SK-N-SH treated with all-trans-retinoic acid at 6 μM for 48 hours (cell line): Measurements from ENCODE around the gene IFITM1.
A peak's percentile ranks its signal among the peaks of the same experiment; 100 is the strongest.
"Not testable (repeated sequence)": the region's sequence is repeated elsewhere in the genome, so short reads cannot be mapped to it uniquely, and the experiment has no call there.

Source experiments
- ATAC-seq: fragments of 200-7000 bp; cut with Tn5 transposase; 3 replicates; pipeline ENCODE4 v1.9.1; 2020; ENCODE audit warnings: mild to moderate bottlenecking, moderate library complexity
- ARNTL ChIP-seq: fragments of 450-650 bp; formaldehyde crosslinking; IDR thresholded peaks from 2 replicates; pipeline ENCODE4 v1.5.0; 2020; ENCODE audit warnings: low read depth, mild to moderate bottlenecking, moderate library complexity, borderline replicate concordance
- BACH2 ChIP-seq: fragments of 250-450 bp; sonication (Bioruptor Pico); IDR thresholded peaks from 2 replicates; pipeline ENCODE4 v1.9.0; 2021; ENCODE audit warnings: mild to moderate bottlenecking, borderline replicate concordance
- CSDC2 ChIP-seq: fragments of 250-450 bp; sonication (Bioruptor Pico); IDR thresholded peaks from 2 replicates; pipeline ENCODE4 v1.5.0; 2020; ENCODE audit warnings: mild to moderate bottlenecking, moderate library complexity
- ESRRG ChIP-seq: fragments of 250-450 bp; sonication (Bioruptor Pico); IDR thresholded peaks from 2 replicates; pipeline ENCODE4 v1.6.1; 2021; ENCODE audit warnings: mild to moderate bottlenecking
- GLIS3 ChIP-seq: fragments of 250-450 bp; sonication (Bioruptor Pico); IDR thresholded peaks from 2 replicates; pipeline ENCODE4 v1.5.0; 2020; ENCODE audit warnings: mild to moderate bottlenecking, moderate library complexity
- ISL1 ChIP-seq: fragments of 250-450 bp; sonication (Bioruptor Pico); IDR thresholded peaks from 2 replicates; pipeline ENCODE4 v2.1.2; 2022; ENCODE audit warnings: mild to moderate bottlenecking, moderate library complexity
- OSR1 ChIP-seq: fragments of 250-450 bp; sonication (Bioruptor Pico); IDR thresholded peaks from 2 replicates; pipeline ENCODE4 v1.8.0; 2022; ENCODE audit warnings: moderate library complexity, mild to moderate bottlenecking, inconsistent platforms
- PATZ1 ChIP-seq: fragments of 250-450 bp; sonication (Bioruptor Pico); IDR thresholded peaks from 2 replicates; pipeline ENCODE4 v1.8.0; 2020; ENCODE audit warnings: mild to moderate bottlenecking, moderate library complexity, borderline replicate concordance
- POU6F1 ChIP-seq: fragments of 250-450 bp; sonication (Bioruptor Pico); IDR thresholded peaks from 2 replicates; pipeline ENCODE4 v1.8.0; 2021; ENCODE audit warnings: low read depth, mild to moderate bottlenecking, moderate library complexity, borderline replicate concordance
- PPARA ChIP-seq: fragments of 250-450 bp; sonication (Bioruptor Pico); IDR thresholded peaks from 2 replicates; pipeline ENCODE4 v1.5.0; 2020; ENCODE audit warnings: mild to moderate bottlenecking, borderline replicate concordance
- RARB ChIP-seq: fragments of 250-450 bp; sonication (Bioruptor Pico); IDR thresholded peaks from 2 replicates; pipeline ENCODE4 v1.8.0; 2021; ENCODE audit warnings: mild to moderate bottlenecking, moderate library complexity
- SNAI2 ChIP-seq: fragments of 250-450 bp; sonication (Bioruptor Pico); IDR thresholded peaks from 2 replicates; pipeline ENCODE4 v1.5.0; 2020; ENCODE audit warnings: mild to moderate bottlenecking, moderate library complexity
- TCF4 ChIP-seq: fragments of 250-450 bp; sonication (Bioruptor Pico); IDR thresholded peaks from 2 replicates; pipeline ENCODE4 v1.8.0; 2021; ENCODE audit warnings: mild to moderate bottlenecking, moderate library complexity, borderline replicate concordance
- ZC3H10 ChIP-seq: fragments of 250-450 bp; sonication (Bioruptor Pico); IDR thresholded peaks from 2 replicates; pipeline ENCODE4 v1.5.1; 2021; ENCODE audit warnings: mild to moderate bottlenecking, moderate library complexity
- ZFP3 ChIP-seq: fragments of 250-450 bp; sonication (Bioruptor Pico); IDR thresholded peaks from 2 replicates; pipeline ENCODE4 v1.5.0; 2020; ENCODE audit warnings: mild to moderate bottlenecking, moderate library complexity
- ZFP30 ChIP-seq: fragments of 450-650 bp; formaldehyde crosslinking; IDR thresholded peaks from 2 replicates; pipeline ENCODE4 v1.5.0; 2022; ENCODE audit warnings: mild to moderate bottlenecking, moderate library complexity
- ZNF565 ChIP-seq: fragments of 450-650 bp; formaldehyde crosslinking; conservative IDR thresholded peaks from 2 replicates; pipeline ENCODE4 v1.5.0; 2020; ENCODE audit warnings: low read depth, mild to moderate bottlenecking, moderate library complexity
- ZNF70 ChIP-seq: fragments of 450-650 bp; formaldehyde crosslinking; IDR thresholded peaks from 2 replicates; pipeline ENCODE4 v1.5.0; 2020; ENCODE audit warnings: mild to moderate bottlenecking, moderate library complexity
- ZNF8 ChIP-seq: fragments of 450-650 bp; formaldehyde crosslinking; IDR thresholded peaks from 2 replicates; pipeline ENCODE4 v1.5.0; 2020; ENCODE audit warnings: mild to moderate bottlenecking, moderate library complexity
- TF ChIP-seq, protein P1 (sequence below): fragments of 250-450 bp; sonication (Bioruptor Pico); IDR thresholded peaks from 2 replicates; pipeline ENCODE4 v1.5.1; 2020; ENCODE audit warnings: low read depth, mild to moderate bottlenecking, moderate library complexity
- TF ChIP-seq, protein P2 (sequence below): fragments of 250-450 bp; sonication (Bioruptor Pico); IDR thresholded peaks from 2 replicates; pipeline ENCODE4 v1.5.0; 2020; ENCODE audit warnings: mild to moderate bottlenecking, moderate library complexity
- TF ChIP-seq, protein P3 (sequence below): fragments of 250-450 bp; sonication (Bioruptor Pico); IDR thresholded peaks from 2 replicates; pipeline ENCODE4 v1.5.1; 2021; ENCODE audit warnings: mild to moderate bottlenecking, moderate library complexity

Gene IFITM1

DNA sequence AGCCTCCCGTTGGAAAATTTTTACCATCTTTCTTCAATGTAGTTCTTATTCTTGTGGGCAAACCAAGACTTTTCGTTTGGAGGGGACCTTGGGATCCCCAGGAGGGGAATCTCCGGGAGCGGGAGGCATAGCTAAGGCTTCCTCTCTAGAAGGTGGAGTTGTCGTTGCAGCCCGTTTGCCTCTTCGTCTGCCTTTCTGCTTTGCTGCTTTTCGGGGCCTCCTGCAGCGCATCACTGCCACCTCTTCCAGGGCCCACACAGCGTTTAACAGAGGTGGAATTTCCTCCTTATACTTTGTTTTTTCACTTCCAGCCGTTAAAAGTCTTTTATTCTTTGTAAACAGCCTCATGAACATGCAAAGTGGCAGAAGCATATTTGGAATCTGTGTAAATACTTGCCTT, 10.3 kb downstream of the IFITM1 start:
- no peak for TF ChIP-seq GLIS3 (CRISPR knock-in tag)
- TF ChIP-seq ZNF70 (CRISPR knock-in tag) = no peak
- no peak for TF ChIP-seq ESRRG (CRISPR knock-in tag)
- TF ChIP-seq, protein P1, sequence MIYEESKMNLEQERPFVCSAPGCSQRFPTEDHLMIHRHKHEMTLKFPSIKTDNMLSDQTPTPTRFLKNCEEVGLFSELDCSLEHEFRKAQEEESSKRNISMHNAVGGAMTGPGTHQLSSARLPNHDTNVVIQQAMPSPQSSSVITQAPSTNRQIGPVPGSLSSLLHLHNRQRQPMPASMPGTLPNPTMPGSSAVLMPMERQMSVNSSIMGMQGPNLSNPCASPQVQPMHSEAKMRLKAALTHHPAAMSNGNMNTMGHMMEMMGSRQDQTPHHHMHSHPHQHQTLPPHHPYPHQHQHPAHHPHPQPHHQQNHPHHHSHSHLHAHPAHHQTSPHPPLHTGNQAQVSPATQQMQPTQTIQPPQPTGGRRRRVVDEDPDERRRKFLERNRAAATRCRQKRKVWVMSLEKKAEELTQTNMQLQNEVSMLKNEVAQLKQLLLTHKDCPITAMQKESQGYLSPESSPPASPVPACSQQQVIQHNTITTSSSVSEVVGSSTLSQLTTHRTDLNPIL (CRISPR knock-in tag) = no peak
- no peak for TF ChIP-seq BACH2
- no peak for TF ChIP-seq ZNF565 (CRISPR knock-in tag)
- no peak for TF ChIP-seq SNAI2 (CRISPR knock-in tag)
- TF ChIP-seq, protein P2, sequence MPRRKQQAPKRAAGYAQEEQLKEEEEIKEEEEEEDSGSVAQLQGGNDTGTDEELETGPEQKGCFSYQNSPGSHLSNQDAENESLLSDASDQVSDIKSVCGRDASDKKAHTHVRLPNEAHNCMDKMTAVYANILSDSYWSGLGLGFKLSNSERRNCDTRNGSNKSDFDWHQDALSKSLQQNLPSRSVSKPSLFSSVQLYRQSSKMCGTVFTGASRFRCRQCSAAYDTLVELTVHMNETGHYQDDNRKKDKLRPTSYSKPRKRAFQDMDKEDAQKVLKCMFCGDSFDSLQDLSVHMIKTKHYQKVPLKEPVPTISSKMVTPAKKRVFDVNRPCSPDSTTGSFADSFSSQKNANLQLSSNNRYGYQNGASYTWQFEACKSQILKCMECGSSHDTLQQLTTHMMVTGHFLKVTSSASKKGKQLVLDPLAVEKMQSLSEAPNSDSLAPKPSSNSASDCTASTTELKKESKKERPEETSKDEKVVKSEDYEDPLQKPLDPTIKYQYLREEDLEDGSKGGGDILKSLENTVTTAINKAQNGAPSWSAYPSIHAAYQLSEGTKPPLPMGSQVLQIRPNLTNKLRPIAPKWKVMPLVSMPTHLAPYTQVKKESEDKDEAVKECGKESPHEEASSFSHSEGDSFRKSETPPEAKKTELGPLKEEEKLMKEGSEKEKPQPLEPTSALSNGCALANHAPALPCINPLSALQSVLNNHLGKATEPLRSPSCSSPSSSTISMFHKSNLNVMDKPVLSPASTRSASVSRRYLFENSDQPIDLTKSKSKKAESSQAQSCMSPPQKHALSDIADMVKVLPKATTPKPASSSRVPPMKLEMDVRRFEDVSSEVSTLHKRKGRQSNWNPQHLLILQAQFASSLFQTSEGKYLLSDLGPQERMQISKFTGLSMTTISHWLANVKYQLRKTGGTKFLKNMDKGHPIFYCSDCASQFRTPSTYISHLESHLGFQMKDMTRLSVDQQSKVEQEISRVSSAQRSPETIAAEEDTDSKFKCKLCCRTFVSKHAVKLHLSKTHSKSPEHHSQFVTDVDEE (CRISPR knock-in tag) = no peak
- no peak for TF ChIP-seq ZC3H10 (CRISPR knock-in tag)
- no peak for TF ChIP-seq RARB
- TF ChIP-seq, protein P3, sequence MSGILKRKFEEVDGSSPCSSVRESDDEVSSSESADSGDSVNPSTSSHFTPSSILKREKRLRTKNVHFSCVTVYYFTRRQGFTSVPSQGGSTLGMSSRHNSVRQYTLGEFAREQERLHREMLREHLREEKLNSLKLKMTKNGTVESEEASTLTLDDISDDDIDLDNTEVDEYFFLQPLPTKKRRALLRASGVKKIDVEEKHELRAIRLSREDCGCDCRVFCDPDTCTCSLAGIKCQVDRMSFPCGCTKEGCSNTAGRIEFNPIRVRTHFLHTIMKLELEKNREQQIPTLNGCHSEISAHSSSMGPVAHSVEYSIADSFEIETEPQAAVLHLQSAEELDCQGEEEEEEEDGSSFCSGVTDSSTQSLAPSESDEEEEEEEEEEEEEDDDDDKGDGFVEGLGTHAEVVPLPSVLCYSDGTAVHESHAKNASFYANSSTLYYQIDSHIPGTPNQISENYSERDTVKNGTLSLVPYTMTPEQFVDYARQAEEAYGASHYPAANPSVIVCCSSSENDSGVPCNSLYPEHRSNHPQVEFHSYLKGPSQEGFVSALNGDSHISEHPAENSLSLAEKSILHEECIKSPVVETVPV (CRISPR knock-in tag) = no peak
- TF ChIP-seq ARNTL (CRISPR knock-in tag) = no peak
- TF ChIP-seq OSR1 (CRISPR knock-in tag) = no peak
- TF ChIP-seq ISL1 (CRISPR knock-in tag) = no peak
- TF ChIP-seq PATZ1 (CRISPR knock-in tag) = no peak
- TF ChIP-seq CSDC2 (CRISPR knock-in tag) = no peak
- no peak for TF ChIP-seq ZNF8 (CRISPR knock-in tag)
- TF ChIP-seq ZFP30 (CRISPR knock-in tag) = no peak
- no peak for ATAC-seq

DNA sequence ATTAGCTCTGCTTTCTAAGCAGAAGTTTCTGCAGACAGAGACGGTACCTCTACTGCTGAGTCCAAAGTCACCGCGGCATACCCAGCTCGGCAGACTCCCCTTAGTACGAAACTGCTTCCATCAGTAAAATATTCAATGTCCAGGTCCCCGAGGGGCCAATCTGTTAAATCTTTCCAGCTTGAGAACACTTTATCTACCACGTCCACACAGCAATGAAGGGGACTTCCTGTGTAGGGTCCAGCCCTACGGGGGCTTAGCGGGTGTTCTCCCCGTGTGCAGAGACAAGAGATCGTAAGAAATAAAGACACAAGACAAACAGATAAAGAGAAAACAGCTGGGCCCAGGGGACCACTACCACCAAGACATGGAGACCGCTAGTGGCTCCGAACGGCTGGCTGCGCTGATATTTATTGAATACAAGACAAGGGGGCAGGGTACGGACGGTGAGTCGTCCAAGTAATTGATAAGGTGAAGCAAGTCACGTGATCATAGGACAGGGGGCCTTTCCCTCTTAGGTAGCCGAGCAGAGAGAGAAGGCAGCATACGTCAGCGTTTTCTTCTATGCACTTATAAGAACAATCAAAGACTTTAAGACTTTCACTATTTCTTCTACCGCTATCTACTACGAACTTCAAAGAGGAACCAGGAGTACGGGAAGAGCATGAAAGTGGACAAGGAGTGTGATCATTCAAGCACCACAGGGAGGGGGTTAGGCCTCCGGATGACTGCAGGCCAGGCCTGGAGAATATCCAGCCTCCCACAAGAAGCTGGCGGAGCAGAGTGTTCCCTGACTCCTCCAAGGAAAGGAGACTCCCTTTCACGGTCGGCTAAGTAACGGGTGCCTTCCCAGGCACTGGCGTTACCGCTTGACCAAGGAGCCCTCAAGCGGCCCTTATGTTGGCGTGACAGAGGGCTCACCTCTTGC, 11.0 kb downstream of the IFITM1 start:
- not testable (repeated sequence) for ATAC-seq

DNA sequence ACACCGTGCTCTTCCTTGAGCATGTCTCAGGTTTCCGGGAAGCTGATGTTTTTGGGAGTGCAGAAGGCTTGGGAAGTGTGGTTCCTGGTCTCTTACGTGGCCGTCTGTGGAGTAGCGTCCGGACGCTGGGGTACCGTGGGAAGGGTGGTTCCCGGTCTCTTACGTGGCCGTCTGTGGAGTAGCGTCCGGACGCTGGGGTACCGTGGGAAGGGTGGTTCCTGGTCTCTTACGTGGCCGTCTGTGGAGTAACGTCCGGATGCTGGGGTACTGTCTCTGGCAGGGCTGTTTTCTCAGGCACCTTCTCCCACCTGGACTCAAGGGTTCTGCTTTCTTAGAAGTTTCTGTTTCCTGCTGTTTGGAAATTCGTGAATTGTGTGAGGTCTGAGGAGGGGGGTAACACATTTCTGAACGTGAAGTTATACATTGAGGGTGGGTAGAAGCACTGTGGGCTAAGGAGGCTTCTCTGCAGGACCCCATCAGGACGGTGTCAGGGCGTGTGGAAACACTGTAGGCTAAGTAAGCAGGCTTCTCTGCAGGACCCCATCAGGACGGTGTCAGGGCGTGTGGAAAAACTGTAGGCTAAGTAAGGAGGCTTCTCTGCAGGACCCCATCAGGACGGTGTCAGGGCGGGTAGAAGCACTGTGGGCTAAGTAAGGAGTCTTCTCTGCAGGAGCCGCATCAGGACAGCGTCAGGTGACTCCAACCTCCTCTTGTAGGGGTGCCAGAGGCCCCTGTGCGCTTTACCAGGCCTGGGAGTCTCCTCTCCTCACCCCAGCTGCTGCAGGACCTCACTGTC, 12.2 kb downstream of the IFITM1 start:
- ATAC-seq = peak; percentile 20; the same call in 1 of the 3 replicates
- TF ChIP-seq TCF4 (CRISPR knock-in tag) (no peak), OSR1 (CRISPR knock-in tag) (no peak), ZFP3 (CRISPR knock-in tag) (no peak), BACH2 (no peak), POU6F1 (no peak), PPARA (CRISPR knock-in tag) (no peak), GLIS3 (CRISPR knock-in tag) (no peak), ZNF70 (CRISPR knock-in tag) (no peak), ESRRG (CRISPR knock-in tag) (no peak), ZFP30 (CRISPR knock-in tag) (no peak), ISL1 (CRISPR knock-in tag) (no peak), ZC3H10 (CRISPR knock-in tag) (no peak), ARNTL (CRISPR knock-in tag) (no peak), RARB (no peak)
- TF ChIP-seq, protein P1 (CRISPR knock-in tag) = no peak
- TF ChIP-seq, protein P3 (CRISPR knock-in tag) = no peak
